Stimulated activated CD8-positive, alpha-beta memory T cell treated with anti-CD3 and anti-CD28 coated beads, Interleukin-7, amount 100 ng/mL, for 48 hours (primary cell): ENCODE results near the gene PPP4R3C.
"Not testable (repeated sequence)": the region's sequence is repeated elsewhere in the genome, so short reads cannot be mapped to it uniquely, and the experiment has no call there.

Source experiments
- DNase-seq, 2 donors: peaks; one replicate each; pipeline ENCODE4 v3.0.0-alpha.2; 2020; ENCODE audit warnings: low read depth in 1 of 2; ENCODE audit errors: extremely low read depth in 1 of 2

Gene PPP4R3C

DNA sequence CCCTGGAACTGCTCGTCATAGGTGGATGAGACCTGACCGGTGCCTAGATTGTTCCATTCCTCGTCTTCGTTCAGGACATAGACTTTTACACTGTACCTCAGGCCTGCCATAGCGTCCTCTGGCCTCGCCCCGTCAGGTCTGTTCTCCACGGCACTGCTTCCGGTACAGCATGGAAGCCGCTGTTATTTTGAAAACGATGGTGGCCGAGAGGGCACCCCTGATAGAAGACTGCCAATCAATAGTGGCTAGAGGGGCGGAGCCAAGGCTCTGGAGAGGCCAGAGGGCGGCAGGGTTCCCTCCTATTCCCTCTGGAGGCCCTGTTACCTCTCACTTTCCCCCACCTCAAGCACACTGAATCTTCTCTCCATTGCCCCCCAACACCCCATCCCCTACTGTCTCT lies at the start of gene PPP4R3C:
Gene PPP4R3C, minus strand, starts transcription at position 155 of the 400 bp plus-strand sequence. Its CDS starts 45 bp downstream, at position 110.
- DNase-seq, result no peak

DNA sequence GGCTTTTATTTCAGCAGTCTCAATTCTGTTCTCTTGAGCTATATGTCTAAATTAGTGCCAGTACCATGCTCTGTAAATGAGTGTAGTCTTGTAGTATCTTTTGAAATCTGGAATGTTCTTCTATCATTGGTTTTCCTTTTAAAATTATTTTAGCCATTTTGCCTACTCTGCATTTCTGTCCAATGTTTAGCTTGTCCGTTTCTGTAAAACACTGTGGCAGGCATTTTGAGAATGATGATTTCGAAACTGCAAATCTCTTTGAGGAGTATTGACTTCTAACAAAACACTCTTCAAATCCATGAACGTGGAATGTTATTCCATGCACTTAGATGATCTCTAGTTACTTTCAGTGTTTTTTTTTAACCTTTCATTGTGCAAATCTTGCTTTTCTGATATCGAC lies 28.3 kb upstream of the PPP4R3C start:
- DNase-seq, result no peak

DNA sequence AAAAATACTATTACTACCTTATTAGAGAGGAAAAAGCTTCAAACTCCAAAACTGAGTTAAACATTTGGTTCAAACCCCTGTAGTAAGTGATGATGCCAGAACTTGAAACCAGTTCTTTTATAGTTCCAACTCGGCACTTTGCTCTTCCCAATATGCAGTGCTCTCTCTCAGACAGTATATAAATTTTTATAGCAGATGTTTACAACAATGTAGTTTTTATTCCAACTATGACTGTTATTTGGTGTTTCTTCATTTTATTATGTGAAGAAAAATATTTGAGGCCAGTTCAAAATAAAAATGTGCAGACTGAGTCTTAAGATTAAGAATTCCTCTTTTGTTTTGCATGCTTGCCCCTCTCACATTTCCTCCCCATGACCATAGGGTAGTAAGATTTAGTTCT lies 2.9 kb upstream of the PPP4R3C start:
- no peak for DNase-seq

DNA sequence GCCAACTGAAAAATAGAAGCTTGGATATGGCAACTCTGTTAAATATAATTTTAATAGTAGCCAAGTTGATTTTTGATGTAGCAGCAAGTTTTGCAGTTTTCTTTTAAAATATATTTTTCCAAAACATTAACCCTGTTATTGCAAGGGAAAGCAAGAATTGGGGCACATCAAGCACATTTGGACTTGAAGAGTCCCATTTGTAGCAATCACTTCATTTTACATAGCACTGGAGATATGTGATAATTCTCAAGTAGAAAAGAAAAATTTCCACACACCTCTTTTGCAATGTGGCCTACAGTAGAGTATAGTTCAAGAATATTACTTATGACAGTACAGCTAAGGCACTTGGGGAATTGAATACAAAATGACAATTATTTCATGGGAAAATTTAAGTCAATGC lies 1.9 kb upstream of the PPP4R3C start:
- no peak for DNase-seq

DNA sequence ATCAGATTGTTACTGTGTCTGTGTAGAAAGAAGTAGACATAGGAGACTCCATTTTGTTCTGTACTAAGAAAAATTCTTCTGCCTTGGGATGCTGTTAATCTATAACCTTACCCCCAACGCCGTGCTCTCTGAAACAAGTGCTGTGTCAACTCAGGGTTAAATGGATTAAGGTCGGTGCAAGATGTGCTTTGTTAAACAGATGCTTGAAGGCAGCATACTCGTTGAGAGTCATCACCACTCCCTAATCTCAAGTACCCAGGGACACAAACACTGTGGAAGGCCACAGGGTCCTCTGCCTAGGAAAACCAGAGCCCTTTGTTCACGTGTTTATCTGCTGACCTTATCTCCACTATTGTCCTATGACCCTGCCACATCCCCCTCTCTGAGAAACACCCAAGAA lies 4.0 kb downstream of the PPP4R3C start:
- DNase-seq, result not testable (repeated sequence)

DNA sequence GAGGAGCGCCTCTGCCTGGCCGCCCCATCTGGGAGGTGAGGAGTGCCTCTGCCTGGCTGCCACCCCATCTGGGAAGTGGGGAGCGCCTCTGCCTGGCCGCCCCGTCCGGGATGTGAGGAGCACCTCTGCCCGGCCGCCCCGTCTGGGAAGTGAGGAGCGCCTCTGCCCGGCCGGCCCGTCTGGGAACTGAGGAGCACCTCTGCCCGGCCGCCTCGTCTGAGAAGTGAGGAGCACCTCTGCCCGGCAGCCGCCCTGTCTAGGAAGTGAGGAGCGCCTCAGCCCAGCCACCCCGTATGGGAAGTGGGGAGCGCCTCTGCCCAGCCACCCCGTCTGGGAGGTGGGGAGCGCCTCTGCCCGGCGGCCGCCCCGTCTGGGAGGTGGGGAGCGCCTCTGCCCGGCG lies 4.6 kb downstream of the PPP4R3C start:
- DNase-seq, result not testable (repeated sequence)

DNA sequence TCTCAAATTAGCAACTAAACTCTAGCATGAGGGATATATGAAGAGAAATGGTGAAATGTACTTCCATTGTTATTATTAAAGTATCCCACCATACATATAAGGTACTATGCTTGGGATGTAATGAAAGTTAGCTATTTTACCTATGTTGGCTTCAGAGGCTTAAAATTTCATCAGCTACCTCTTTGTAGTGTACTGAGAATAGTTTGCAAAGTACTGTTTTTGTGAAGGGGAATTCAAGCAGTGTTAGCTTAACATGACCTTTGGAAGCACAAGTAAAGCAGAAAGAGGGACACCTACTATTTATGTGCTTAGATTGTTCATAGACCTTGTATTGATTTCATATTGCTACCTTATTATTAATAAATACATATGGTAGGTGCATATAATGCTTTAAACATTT lies 11.8 kb downstream of the PPP4R3C start:
- DNase-seq, result no peak

DNA sequence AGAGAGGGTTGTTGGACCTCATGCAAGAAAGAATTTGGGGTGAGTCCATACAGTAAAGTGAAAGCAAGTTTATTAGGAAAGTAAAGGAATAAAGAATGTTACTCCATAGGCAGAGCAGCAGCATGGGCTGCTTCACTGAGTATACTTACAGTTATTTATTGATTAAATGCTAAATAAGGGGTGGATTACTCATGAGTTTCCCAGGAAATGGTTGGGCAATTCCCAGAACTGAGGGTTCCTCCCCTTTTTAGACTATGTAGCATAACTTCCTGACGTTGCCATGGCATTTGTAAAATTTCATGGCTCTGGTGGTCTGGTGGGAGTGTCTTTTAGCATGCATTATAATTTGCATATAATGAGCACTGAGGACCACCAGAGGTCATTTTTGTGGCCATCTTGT lies 16.7 kb downstream of the PPP4R3C start:
- no peak for DNase-seq

DNA sequence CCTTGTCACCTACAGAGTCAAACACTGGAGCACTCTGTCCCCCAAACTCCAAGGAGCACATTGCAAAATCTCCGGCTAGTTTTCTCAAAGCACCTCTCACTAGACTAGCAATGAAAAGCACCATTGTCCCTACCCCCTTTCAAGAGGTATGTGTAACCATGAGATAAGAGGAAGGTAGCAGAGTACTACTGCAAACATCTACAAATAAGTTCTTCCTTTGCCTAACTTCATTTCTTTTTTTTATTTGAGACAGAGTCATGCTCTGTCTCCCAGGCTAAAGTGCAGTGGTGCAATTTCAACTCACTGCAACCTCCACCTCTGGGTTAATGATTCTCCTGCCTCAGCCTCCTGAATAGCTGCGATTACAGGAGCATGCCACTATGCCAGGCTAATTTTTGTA lies 17.7 kb downstream of the PPP4R3C start:
- DNase-seq, result no peak

DNA sequence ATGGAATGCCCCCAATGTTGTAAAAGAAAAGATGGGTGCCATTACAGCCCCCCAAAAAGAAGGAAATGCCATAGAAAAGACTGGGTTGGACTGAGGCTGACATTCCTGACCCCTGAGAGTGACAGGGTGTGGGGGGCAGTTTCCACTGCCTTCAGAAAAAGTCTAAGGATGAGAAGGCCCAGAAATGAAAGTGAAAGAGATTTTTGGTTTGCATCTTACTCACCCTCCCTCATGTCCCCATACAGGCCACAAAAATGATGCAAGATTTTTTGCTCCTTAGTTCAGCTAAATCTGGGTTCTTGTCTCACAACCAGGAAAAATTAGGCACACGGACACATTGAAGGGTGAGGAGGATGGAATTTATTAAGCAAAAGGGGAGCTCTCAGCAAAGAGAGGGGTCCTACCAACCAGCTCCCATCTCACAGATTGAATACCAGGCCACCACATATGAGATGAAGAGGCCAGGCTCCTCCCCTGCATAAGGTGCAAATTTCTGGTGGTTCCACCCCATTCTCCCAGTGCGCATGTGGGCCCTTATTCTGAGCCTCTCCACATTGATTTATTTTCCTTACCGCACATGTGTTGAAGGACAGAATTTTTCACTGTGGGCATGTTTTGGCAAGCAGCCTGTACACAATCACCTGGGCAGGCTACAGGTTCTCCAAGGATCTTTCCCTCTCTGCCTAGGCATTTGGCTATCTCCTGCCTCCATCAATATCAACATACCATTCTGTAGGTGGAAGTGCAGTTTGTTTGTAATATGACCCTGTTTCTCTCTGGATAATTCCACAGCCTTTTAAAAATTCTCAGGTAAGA lies 18.8 kb downstream of the PPP4R3C start:
- DNase-seq, result no peak

DNA sequence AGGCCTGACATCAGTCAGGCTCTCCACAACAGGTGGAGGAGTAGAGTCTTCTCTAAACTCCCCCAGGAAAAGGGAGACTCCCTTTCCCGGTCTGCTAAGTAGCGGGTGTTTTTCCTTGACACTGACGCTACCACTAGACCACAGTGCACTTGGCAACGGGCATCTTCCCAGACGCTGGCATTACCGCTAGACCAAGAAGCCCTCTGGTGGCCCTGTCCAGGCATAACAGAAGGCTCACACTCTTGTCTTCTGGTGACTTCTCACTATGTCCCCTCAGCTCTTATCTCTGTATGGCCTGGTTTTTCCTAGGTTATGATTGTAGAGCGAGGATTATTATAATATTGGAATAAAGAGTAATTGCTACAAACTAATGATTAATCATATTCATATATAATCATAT lies 20.7 kb downstream of the PPP4R3C start:
- DNase-seq, result not testable (repeated sequence)

DNA sequence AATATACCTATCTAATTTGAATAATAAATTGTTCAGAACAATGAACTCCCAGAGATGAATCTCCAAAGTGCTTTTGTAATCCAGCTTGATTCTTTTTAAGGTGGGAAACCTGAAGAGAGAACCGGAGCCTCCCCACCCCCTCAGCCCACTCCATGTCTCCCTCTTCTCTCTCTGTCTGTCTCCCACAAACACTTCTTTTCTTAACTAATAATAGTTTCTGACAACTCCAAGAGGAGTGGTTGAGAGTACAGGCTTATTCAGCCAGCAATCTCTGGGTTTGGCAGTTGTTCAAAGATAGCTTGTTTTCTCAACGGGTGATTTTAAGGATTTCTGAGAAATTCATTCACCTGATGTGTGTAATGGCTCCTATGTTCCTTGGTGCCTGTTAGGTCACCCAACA lies 23.4 kb downstream of the PPP4R3C start:
- no peak for DNase-seq

DNA sequence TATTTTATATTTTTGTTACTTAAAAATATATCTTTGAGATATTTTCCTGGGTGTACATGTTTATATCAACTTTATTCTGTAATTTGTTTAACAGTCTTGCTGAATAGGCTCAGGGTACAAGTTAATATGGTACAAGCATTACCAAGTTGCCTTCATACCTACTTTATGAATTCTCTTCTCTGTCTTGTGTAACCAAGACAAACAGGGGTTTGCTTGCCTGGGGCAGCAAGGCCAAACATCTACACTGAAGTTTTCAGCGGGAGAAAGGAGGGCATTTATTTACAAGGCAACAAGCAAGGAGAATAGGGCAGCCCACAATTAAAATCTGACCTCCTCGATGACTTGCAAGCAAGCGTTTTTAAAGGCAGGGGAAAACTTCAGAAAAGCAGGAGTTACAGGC lies 24.2 kb downstream of the PPP4R3C start:
- DNase-seq, result no peak

DNA sequence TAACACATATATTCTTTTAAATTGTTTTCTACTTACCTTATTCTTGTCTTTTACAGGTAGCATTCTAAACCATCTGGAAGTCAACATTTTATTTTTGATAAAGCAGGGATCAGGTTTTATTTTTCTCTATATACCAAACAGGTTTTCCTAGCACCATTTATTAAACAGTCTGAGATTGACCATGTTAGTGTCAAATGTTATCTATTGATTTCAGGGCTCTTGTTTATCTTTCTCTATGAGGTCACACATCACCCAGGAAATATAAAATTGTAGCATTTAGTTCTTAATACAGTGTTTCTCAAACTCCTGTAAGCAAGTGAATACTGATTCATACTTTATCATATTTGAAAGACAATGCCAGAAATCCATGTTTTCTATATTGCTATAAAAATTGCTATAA lies 28.1 kb downstream of the PPP4R3C start:
- DNase-seq, result no peak
